Caco-2 (cell line): Measurements from ENCODE around the gene CEL. TPM values are rescaled to one million over a fixed set of nuclear protein-coding genes. Genes with fewer than 3 reads are reported as not detected.

Experiments
- BruUV-seq: library from RNA; stranded (reverse); fragments of 400-500 nt; replicated peaks from 2 replicates; lab custom pipeline; 2021; lab: Mats Ljungman, UMichigan
- CTCF ChIA-PET: fragments of 300-600 bp; sonication (Branson Sonifier 250); formaldehyde crosslinking; loops from one replicate; lab custom pipeline; 2022; ENCODE audit warnings: antibody characterized with exemption; lab: Charles Lee
- POLR2A ChIA-PET: fragments of 300-600 bp; sonication (Branson Sonifier 250); formaldehyde crosslinking; loops from one replicate; lab custom pipeline; 2022; ENCODE audit warnings: antibody characterized with exemption; lab: Charles Lee
- DNase-seq, 2 experiments: peaks; one replicate each; pipeline versions ENCODE4 v3.0.0 to v3.0.0-alpha.2; 2020 to 2022
- H3K27me3 ChIP-seq: replicated peaks from 2 replicates; pipeline ENCODE4 v1.6.0; 2011; ENCODE audit warnings: low read length; ENCODE audit not compliant: control insufficient read depth, insufficient read depth
- H3K36me3 ChIP-seq: 2 replicates; pipeline ENCODE4 v1.5.1; 2011; ENCODE audit warnings: low read length; ENCODE audit not compliant: control insufficient read depth, insufficient read depth
- H3K4me1 ChIP-seq: fragments of 250-450 bp; sonication (Bioruptor Pico); 2 replicates; pipeline ENCODE4 v1.5.1; 2020; ENCODE audit warnings: mild to moderate bottlenecking
- H3K4me3 ChIP-seq: 2 replicates; pipeline ENCODE4 v1.5.1; 2011; ENCODE audit warnings: low read depth, mild to moderate bottlenecking, control low read depth, low read length
- H3K9me3 ChIP-seq: fragments of 250-450 bp; sonication (Bioruptor Pico); 2 replicates; pipeline ENCODE4 v1.5.1; 2020; ENCODE audit warnings: mild to moderate bottlenecking, moderate library complexity
- H3K27ac Mint-ChIP-seq: one replicate; pipeline ENCODE4 v1.8.0; 2022; ENCODE audit warnings: mixed read lengths; ENCODE audit not compliant: unreplicated experiment
- H3K27me3 Mint-ChIP-seq: one replicate; pipeline ENCODE4 v1.8.0; 2022; ENCODE audit warnings: mixed read lengths; ENCODE audit not compliant: insufficient read depth, unreplicated experiment
- H3K36me3 Mint-ChIP-seq: one replicate; pipeline ENCODE4 v1.8.0; 2022; ENCODE audit warnings: mild to moderate bottlenecking, mixed read lengths; ENCODE audit not compliant: insufficient read depth, unreplicated experiment
- H3K4me1 Mint-ChIP-seq: one replicate; pipeline ENCODE4 v1.8.0; 2022; ENCODE audit warnings: low read depth, mixed read lengths; ENCODE audit not compliant: unreplicated experiment
- H3K4me3 Mint-ChIP-seq: one replicate; pipeline ENCODE4 v1.8.0; 2022; ENCODE audit warnings: mild to moderate bottlenecking, moderate library complexity, mixed read lengths; ENCODE audit not compliant: unreplicated experiment
- H3K9me3 Mint-ChIP-seq: one replicate; pipeline ENCODE4 v1.8.0; 2022; ENCODE audit warnings: mixed read lengths; ENCODE audit not compliant: unreplicated experiment
- intact Hi-C: fragments of 100-400 bp; cut with micrococcal nuclease; formaldehyde crosslinking; loops from one replicate; pipeline ENCODE4 v1.10.0; 2022; ENCODE audit not compliant: unreplicated experiment
- total RNA-seq: library from RNA; stranded (reverse); gene quantifications from 2 replicates; pipeline ENCODE4 v1.2.3, GENCODE V29; 2022
- TF ChIP-seq, protein P1 (sequence below), 2 experiments: fragments of 200-600 bp in 1 of 2; IDR thresholded peaks; 1 replicate in 1 of 2; 2 replicates in 1 of 2; pipeline versions ENCODE4 v1.5.1 to v1.8.0; 2011 to 2022; ENCODE audit warnings: antibody characterized with exemption in 1 of 2, control low read depth in 1 of 2, inconsistent platforms in 1 of 2, low read depth in 1 of 2, low read length in 1 of 2, mild to moderate bottlenecking in 1 of 2, moderate library complexity in 1 of 2; ENCODE audit not compliant: insufficient read depth in 1 of 2, severe bottlenecking in 1 of 2, unreplicated experiment in 1 of 2

The CEL gene
- total RNA-seq, 1 experiment from 2014 or later = 2.0 TPM

DNA sequence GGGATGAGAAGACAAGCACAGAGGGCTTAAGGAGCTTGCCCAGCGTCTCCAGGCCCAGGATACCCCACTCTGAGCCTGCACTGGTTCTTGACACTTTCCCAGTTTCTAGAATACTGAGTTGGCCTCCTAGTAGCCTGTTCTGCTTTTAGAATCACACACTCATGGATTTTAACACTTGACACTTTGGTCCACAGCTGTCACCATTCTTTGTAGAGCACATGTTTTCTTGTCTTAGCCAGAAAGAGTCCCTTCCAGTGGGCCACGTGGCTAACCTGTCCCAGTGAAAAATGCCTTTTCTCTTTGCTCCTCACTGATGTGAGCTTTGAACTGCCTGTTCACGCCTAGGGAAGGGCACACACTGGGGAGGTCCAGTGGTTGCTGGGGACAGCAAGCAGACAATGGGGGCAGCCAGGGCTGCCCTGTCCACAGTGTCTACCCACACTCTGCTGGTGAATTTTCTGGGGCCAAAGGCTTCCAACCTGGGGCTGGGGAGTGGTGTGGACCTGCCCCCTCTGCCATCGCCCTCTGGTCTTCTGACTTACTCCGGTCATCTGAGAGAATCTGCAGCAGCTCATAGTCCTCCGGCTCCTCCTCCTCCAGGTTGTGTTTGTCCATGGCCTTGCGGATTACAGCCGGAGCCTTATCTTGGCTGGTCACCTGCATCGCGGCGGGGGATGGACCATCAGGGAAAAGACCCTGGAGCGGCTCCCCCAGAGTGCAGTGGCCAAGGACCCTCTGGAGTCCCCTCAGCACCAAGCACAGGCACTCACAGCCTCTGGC, 38.1 kb downstream of the CEL start:
- no TSS peak for BruUV-seq
- H3K4me1 Mint-ChIP-seq = no peaks in the 10 kb centered on the region
- H3K9me3 Mint-ChIP-seq = peaks cover 19% of the 10 kb centered on the region
- TF ChIP-seq, protein P1, sequence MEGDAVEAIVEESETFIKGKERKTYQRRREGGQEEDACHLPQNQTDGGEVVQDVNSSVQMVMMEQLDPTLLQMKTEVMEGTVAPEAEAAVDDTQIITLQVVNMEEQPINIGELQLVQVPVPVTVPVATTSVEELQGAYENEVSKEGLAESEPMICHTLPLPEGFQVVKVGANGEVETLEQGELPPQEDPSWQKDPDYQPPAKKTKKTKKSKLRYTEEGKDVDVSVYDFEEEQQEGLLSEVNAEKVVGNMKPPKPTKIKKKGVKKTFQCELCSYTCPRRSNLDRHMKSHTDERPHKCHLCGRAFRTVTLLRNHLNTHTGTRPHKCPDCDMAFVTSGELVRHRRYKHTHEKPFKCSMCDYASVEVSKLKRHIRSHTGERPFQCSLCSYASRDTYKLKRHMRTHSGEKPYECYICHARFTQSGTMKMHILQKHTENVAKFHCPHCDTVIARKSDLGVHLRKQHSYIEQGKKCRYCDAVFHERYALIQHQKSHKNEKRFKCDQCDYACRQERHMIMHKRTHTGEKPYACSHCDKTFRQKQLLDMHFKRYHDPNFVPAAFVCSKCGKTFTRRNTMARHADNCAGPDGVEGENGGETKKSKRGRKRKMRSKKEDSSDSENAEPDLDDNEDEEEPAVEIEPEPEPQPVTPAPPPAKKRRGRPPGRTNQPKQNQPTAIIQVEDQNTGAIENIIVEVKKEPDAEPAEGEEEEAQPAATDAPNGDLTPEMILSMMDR (IDR thresholded peaks at IDR 0.05; ENCODE audit: insufficient read depth in 1 of 2, low read depth in 1 of 2, low read length in 1 of 2, severe bottlenecking in 1 of 2, unreplicated experiment in 1 of 2) = no peak
- DNase-seq = peak in 1 of 2 experiments; percentile 6
- no peaks in the 10 kb centered on the region for H3K27me3 Mint-ChIP-seq
- Histone ChIP-seq H3K4me3 (no peak overlapping the region), H3K9me3 (peaks cover 14% of the 10 kb centered on the region), H3K27me3 (no peaks in the 10 kb centered on the region), H3K4me1 (no peaks in the 10 kb centered on the region), H3K36me3 (peaks cover 5% of the 10 kb centered on the region)
- H3K4me3 Mint-ChIP-seq = no peak overlapping the region
- CTCF ChIA-PET = interaction anchor here (1.3 kb wide), 1 partner anchor 44 kb away, joined by 3 read pairs; no protein-coding TSS in a partner anchor
- peaks cover 47% of the 10 kb centered on the region for H3K36me3 Mint-ChIP-seq
- POLR2A ChIA-PET = interaction anchor here (0.7 kb wide), 1 partner anchor 69 kb away, joined by 4 read pairs; the partner anchor contains the start of gene GTF3C5
- no peak overlapping the region for H3K27ac Mint-ChIP-seq
- intact Hi-C loops = no loop called here

DNA sequence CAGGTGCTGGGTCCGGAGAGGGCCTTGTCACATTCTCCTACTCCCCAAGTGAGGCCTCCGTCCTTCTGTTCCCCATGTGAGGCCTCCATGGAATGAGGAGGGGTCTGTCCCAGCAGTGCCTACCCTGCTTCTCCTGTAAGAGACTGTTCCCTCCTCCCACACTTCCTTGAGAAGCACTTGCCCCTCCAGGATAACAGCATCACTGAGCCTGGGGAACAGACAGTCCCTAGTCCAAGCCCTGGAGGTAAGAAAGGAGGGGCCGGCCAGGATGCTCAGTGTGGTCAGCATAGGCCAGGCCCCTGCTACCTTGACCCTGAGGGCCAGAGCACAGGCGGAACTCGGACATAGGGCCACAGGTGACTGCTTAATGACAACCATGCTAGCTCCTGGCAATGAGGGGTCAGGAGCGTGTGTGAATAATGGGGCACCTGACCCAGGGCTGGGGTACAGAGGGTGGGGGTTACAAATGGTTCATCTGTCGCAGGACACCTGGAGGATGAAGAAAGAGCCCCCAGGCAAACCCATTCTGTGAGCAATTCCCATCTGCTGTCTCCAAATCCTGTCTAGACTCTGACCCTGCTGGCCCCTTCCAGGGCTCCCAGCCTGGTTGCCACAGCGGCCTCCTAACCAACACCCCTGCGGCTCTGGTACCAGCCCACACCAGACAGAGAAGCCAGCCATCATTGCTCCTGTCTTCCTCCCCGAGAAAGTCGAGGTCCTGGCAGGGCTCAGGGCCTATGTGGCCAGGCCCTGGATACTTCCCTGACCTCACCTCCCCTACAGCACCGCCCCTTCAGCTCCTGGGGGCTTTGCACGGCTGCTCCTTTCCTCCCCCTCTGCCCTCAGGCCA, 39.0 kb downstream of the CEL start:
- H3K4me3 Mint-ChIP-seq = no peak overlapping the region
- no peaks in the 10 kb centered on the region for H3K27me3 Mint-ChIP-seq
- no peaks in the 10 kb centered on the region for H3K4me1 ChIP-seq
- H3K9me3 ChIP-seq = peaks cover 14% of the 10 kb centered on the region
- CTCF ChIA-PET = no interaction called here
- BruUV-seq = no TSS peak
- intact Hi-C loops = no loop called here
- peaks cover 5% of the 10 kb centered on the region for H3K36me3 ChIP-seq
- H3K9me3 Mint-ChIP-seq = peaks cover 11% of the 10 kb centered on the region
- H3K4me3 ChIP-seq = no peak overlapping the region
- H3K27me3 ChIP-seq = no peaks in the 10 kb centered on the region
- TF ChIP-seq, protein P1 (IDR thresholded peaks at IDR 0.05; ENCODE audit: insufficient read depth in 1 of 2, low read depth in 1 of 2, low read length in 1 of 2, severe bottlenecking in 1 of 2, unreplicated experiment in 1 of 2) = no peak
- peak in 1 of 2 experiments; percentile 30 for DNase-seq
- peaks cover 47% of the 10 kb centered on the region for H3K36me3 Mint-ChIP-seq
- H3K27ac Mint-ChIP-seq = no peak overlapping the region
- no peaks in the 10 kb centered on the region for H3K4me1 Mint-ChIP-seq
- POLR2A ChIA-PET = no interaction called here
